ENCODE measurements around the gene SV2B.

SV2B gene

DNA sequence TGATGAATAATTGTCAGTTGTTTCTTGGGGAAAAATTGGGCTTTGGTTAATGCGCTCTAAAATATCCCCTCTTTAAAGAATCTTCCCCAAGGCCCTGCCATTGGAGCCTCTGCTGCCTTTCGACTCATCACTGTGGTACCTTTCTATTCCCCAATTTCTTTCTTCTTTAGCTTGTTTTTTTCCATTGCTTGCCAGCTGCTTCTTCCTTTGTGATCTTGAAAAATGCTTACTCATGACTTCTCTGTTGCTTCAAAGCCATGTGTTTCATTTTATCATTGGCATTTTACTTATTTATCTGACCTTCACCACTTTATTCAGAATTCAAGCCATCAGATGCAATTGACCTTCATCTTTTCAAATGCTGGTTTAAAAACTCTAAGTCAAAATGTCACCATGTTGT, 84.4 kb downstream of the SV2B start:
- Histone ChIP-seq H3K9ac (ENCODE audit: low read length) (no peak overlapping the region), H3F3A (ENCODE audit: insufficient read depth) (no peaks in the 10 kb centered on the region), H3K4me3 (ENCODE audit: insufficient read depth, low read length, poor library complexity, severe bottlenecking) (no peak overlapping the region), H3K79me2 (ENCODE audit: insufficient read depth, low read length) (no peaks in the 10 kb centered on the region), H3K27me3 (ENCODE audit: low read length) (0 out of 2 replicates have a peak, but pooled peaks cover 2% of the 10 kb centered on the region), H3K9me2 (replicated peaks; ENCODE audit: insufficient read depth, low read length) (no peaks in the 10 kb centered on the region), H2AFZ (ENCODE audit: low read depth, low read length, severe bottlenecking) (no peak overlapping the region), H3K4me2 (ENCODE audit: low read depth, low read length, poor library complexity, severe bottlenecking) (no peak overlapping the region), H3K27ac (ENCODE audit: low read depth, low read length) (no peak overlapping the region), H3K9me3 (ENCODE audit: insufficient read depth, low read length) (no peaks in the 10 kb centered on the region), H4K20me1 (ENCODE audit: low read depth, low read length) (no peaks in the 10 kb centered on the region), H3K36me3 (ENCODE audit: low read length) (no peaks in the 10 kb centered on the region)
- no peak for TF ChIP-seq EZH2phosphoT487 (conservative IDR thresholded peaks at IDR 0.05; ENCODE audit: low read length)
- no peak for TF ChIP-seq CTCF (IDR thresholded peaks at IDR 0.05; ENCODE audit: insufficient read depth, low read length, poor library complexity, severe bottlenecking)

GRCh38 chr15:91186904-91187656, 87.0 kb downstream of the SV2B start:
- H2AFZ ChIP-seq (ENCODE audit: low read depth, low read length, severe bottlenecking), result no peak overlapping the region
- no peaks in the 10 kb centered on the region for H3K9me3 ChIP-seq (ENCODE audit: insufficient read depth, low read length)
- 0 out of 2 replicates have a peak, but pooled peaks cover 2% of the 10 kb centered on the region for H3K27me3 ChIP-seq (ENCODE audit: low read length)
- H4K20me1 ChIP-seq (ENCODE audit: low read depth, low read length), result no peaks in the 10 kb centered on the region
- TF ChIP-seq CTCF (IDR thresholded peaks at IDR 0.05; ENCODE audit: insufficient read depth, low read length, poor library complexity, severe bottlenecking) (no peak), EZH2phosphoT487 (conservative IDR thresholded peaks at IDR 0.05; ENCODE audit: low read length) (no peak)
- H3K9ac ChIP-seq (ENCODE audit: low read length), result no peak overlapping the region
- H3K79me2 ChIP-seq (ENCODE audit: insufficient read depth, low read length), result no peaks in the 10 kb centered on the region
- H3F3A ChIP-seq (ENCODE audit: insufficient read depth), result no peaks in the 10 kb centered on the region
- no peak overlapping the region for H3K4me2 ChIP-seq (ENCODE audit: low read depth, low read length, poor library complexity, severe bottlenecking)
- no peak overlapping the region for H3K4me3 ChIP-seq (ENCODE audit: insufficient read depth, low read length, poor library complexity, severe bottlenecking)
- no peaks in the 10 kb centered on the region for H3K36me3 ChIP-seq (ENCODE audit: low read length)
- H3K9me2 ChIP-seq (replicated peaks; ENCODE audit: insufficient read depth, low read length), result no peaks in the 10 kb centered on the region
- no peak overlapping the region for H3K27ac ChIP-seq (ENCODE audit: low read depth, low read length)

- no peak for TF ChIP-seq EZH2phosphoT487 (conservative IDR thresholded peaks at IDR 0.05; ENCODE audit: low read length)
- no peak for TF ChIP-seq CTCF (IDR thresholded peaks at IDR 0.05; ENCODE audit: insufficient read depth, low read length, poor library complexity, severe bottlenecking)
- H3K79me2 ChIP-seq (ENCODE audit: insufficient read depth, low read length), result no peaks in the 10 kb centered on the region
- H3K9me2 ChIP-seq (replicated peaks; ENCODE audit: insufficient read depth, low read length), result no peaks in the 10 kb centered on the region
- H3K9ac ChIP-seq (ENCODE audit: low read length), result no peak overlapping the region
- no peaks in the 10 kb centered on the region for H3K36me3 ChIP-seq (ENCODE audit: low read length)
- no peak overlapping the region for H3K27ac ChIP-seq (ENCODE audit: low read depth, low read length)
- no peaks in the 10 kb centered on the region for H3K9me3 ChIP-seq (ENCODE audit: insufficient read depth, low read length)
- no peaks in the 10 kb centered on the region for H3K27me3 ChIP-seq (ENCODE audit: low read length)
- H2AFZ ChIP-seq (ENCODE audit: low read depth, low read length, severe bottlenecking), result no peak overlapping the region
- H3K4me2 ChIP-seq (ENCODE audit: low read depth, low read length, poor library complexity, severe bottlenecking), result no peak overlapping the region
- no peak overlapping the region for H3K4me3 ChIP-seq (ENCODE audit: insufficient read depth, low read length, poor library complexity, severe bottlenecking)
- H4K20me1 ChIP-seq (ENCODE audit: low read depth, low read length), result no peaks in the 10 kb centered on the region
- H3F3A ChIP-seq (ENCODE audit: insufficient read depth), result no peaks in the 10 kb centered on the region
Observed at GRCh38 chr15:91192285-91192684, 92.2 kb downstream of the SV2B start.

All from SU-DHL-6 (cell line).